Hepatic stellate cell (primary cell): ENCODE data around the gene BTRC.
"Not testable (repeated sequence)": the region's sequence is repeated elsewhere in the genome, so short reads cannot be mapped to it uniquely, and the experiment has no call there.

Source experiments
- DNase-seq: peaks from one replicate; pipeline ENCODE4 v3.0.0; 2011; ENCODE audit warnings: low spot score

BTRC gene

DNA sequence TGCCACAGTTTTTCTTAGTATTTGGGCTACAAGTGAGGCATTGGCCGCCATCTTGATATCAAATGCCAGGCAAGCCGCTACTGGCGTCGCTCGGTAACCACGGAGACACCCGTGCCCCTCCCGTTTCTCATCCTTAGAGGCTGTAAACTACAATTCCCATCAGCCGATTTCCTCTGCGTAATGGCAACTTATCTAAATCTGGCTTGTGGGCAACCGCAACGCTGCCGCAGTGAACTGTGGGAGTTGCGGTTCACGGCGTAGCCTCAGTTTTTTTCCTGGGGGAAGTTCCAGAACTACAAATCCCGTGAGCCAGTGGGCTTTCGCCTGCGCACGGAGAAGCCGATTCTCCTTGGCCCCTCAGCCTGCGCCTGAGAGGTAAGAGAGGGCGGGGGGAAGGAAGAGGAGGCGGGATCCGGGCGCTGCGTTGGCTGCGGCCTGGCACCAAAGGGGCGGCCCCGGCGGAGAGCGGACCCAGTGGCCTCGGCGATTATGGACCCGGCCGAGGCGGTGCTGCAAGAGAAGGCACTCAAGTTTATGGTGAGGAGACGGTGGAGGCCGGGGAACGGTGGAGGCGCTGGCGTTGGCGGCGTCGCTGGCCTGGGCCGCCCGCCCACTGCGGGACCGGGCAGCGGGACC lies at the start of gene BTRC:
BTRC (plus strand) TSS at position 474 of the 636 bp plus-strand sequence; CDS start at position 490, 16 bp downstream.
- DNase-seq = peak; percentile 92

DNA sequence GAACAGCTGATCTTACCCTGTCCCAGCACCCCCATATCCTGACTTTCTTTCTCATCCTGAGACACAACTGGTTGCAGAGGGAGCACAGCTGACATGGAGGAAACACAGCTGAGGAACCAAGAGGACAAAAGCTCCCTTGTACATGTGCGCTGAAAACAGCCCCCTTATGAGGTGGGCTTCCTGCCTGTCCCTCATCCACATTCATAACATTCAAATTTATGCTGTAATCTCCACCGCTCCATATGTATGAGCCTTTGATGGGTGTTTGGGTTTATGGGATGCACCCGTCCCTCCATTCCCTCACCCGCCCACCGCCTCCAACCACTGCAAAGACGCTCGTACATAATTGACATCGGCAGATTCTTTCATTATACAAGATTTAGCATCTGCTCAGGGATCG lies 49.6 kb upstream of the BTRC start:
- DNase-seq = no peak

DNA sequence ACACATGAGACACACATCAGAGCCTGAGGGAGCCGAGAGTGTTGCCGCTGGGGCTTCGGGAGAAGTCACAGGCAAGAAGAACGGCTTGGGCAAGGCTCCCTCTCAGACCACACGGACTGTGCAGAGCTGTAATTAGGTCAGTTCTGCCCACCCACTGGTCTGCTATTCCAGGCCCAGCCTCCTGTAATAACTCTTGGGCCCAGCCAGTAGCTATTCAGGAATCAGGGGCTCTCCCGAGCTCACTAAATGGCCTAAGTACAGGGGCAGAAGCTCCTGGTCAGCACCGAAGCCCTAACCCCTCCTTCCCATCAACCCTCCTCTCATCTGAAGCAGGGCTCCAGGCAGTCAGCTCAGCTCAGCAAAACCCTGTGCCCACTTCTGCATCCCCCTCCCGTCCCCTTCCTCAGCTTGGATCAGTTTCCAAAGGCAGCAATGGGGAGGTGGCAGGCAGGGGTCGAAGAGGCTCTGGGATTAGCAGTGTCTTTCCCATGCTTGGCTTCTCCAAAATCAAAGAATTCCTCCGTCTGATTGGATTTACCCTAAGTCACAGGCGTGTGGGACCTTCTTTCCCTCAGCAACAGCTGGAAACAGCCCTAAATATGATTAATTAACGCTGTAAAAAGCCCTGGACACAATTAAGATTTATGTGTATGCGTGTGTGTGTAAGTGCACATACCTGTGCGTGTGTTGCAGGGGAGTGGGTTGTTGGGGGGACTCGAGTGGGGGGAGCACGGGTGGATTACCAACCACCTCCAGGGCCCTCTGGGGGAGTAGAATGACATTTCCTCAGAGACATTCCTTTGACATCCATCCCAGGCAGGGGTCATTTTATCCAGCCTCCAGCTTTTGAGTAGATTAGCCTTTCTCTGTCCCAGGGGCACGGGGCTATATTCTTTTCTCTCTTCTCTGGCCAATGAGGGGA lies 48.4 kb upstream of the BTRC start:
- DNase-seq = no peak

DNA sequence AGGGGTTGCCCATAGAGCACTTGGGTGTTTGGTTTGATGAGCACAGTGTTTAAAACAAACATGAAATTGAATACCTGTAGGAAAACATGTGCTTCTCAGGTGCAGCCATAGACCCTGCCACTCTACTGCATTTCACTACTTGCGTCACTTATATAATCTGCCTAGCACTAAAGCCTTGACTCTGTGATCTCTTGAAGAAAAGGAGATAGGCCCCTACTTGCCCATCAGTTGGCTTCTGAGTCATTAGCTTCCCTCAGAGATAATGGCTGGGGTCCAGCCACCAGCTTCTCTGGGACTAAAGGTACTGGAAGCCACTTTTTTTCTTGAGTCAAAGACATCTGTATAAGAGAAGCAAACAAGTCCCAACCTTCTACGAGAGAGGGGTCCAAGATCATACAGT lies 45.9 kb upstream of the BTRC start:
- no peak for DNase-seq

DNA sequence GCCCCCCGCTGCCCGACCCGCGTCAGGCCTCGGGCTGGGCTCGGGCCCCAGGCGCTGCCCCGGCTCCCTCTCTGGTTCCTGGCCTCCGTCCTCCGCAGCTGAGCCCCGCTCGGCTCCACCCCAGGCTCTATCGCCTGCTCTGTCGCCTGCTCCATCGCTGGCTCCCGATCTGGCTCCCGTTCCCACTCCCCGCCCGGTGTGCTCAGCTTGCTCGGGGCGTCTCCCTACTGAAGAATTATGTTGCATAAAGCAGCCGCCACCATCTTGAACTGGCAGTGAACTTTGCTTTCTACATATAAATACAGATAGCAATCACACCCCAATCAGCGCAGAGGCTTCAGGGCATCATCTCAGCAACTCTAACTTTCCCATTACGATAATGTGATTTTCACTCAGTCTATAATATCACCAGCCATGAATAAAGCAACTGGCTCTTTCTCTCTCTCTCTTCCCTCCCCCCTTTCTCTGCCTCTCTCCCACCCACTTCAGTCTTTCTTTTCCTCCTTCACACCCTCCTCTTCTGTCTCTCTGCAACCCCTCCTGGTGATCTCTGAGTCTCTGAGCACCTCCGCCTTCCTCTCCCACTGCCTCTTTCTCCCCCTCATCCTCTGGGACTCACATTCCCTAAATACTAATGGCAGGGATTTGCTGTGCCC lies 43.3 kb upstream of the BTRC start:
- DNase-seq = no peak

DNA sequence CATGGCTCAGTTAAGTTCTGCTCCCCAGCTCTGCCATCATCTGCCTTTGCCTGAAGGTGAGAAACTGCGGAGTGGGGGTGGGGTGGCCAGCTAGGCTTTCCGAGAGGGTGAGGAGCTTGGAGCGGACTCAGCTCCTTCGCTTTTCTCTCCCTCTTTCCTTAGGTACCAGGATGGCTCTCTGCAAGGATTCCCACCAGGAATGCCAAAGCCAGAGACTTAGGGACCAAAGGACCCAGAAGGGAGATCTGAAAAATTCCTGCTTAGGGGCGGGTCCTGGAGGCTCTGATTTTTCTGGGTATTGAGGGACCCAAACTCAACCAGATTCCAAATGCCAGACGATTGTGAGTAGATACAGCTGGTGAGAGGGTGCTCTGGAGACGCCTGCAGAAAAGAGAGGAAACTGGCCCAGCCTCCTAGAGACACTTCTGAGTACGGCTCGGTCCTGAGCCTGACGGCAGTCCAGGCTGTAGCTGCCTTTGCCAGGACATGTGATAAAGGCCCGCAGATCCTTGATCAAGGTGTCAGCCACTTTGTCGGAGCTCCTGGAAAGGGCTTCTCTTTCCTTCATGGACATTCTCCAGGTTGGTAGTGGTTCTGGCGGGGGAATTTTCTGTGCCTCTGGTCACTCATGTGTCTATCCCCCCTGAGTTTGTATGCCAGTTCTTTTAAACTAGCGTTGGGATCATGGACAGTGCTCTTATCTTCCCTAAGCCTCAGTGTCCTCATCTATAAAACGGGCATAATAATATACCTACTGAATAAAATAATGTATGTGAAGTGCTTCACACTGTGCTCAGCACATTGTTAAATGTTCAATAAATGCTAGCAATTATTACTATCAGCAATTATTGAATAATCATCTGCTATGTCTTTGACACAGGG lies 42.5 kb upstream of the BTRC start:
- no peak for DNase-seq

DNA sequence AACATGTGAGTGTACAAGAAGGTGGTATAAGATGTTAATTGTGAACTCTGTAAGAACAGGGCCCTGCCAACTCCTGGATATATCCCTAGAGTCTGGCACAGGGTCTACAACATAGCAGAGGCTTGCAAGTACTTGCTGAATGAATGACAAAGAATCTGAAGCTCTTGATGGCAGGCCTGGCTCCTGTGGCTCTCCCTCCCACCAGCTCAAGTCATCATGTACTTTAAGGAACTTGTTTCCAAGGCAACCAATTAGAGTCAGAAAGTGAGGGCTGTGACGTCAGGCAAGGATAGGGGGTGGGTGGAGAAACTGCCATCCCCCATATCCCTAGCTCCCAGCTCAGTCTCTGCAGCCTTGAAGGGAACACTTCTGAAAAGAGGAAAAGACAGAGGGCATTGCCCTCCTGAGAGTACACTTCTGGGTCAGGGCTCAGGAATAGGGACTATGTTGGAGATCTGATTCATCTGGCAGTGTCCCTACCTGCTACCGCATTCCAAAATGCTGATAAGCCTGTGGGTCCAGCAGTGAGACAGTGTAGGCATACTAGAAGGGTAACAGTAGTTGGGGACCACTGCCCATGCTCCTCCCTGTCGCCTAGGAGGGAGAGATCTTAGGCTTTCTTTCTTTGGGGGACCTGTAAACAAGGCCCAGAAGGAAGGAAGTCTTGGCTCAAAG lies 34.6 kb upstream of the BTRC start:
- no peak for DNase-seq

DNA sequence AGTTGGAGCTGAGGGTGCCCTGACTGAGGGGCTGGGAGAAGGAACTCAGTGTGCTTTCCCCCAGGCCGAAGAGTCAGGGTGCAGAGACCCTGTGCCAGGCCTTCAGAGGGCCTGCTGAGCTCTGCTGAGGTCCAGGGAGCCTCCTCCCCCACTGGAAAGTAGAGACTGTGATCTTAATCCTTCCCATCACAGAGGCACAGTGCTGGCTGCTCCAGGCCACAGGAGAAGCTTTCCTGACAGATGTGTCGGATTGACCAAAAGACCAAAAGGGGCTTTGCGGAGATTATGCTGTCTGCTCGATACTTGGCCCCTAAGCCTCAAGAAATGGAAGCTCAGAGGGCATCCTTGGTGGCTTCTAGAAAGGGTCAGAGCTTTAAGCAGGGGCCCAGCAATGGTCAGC lies 32.9 kb upstream of the BTRC start:
- DNase-seq = no peak

DNA sequence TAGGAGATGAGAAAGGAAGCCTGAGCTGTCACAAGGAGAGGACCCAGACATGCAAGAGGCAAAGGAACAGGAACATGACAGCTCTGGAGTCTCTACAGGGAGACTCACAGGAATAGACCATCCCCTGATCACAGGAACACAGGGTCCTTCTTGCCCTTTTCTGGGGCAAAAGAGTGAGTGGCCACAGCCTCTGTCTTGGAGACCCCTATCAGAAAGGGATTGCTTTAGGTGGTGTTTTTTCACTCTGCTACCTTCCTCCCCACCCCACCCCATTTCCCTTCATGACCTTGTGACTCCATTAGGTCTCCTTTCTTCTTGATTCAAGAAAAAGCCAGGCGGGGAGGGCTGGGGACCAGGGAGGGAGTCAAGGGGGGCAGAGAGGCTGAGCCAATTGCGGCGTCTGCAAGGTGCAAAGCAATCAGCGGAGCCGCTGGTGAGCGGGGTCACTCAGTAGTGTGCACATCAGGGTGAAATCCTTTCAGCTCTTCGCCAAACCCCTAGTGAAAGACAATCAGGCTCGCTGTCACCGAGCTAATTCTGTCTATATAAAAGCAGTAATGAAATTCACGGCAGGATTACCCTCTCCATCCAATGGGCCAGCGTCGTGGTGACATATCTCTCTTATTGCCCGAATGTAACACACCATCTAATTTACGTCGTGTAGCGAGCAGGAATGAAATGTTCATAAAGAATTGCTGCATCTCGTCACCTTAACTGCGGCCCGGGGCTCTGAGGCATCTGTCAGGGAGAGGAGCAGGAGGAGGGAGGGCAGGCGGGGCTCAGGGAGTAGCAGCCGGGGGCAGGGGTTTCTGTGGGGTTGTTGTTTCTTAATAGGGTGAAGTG lies 31.5 kb upstream of the BTRC start:
- DNase-seq = no peak

DNA sequence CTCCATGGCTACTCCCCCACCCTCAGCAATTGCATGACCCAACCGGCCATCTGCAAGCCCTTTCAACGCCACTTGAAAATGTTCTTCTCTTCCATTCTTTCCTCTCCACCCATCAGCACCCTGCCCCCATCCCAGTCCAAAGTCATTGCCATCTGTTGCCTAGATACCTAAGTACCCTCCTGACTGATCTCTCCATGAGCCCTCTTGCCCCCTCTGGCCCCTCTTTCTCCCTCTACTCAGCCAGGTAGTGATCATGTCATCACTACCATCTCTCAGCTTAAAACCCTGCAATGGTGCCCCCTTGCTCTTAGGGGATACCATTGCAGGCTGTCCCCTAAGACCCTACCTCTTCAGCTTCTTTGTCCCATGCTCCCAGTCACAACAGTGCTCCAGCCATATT lies 30.5 kb upstream of the BTRC start:
- no peak for DNase-seq

DNA sequence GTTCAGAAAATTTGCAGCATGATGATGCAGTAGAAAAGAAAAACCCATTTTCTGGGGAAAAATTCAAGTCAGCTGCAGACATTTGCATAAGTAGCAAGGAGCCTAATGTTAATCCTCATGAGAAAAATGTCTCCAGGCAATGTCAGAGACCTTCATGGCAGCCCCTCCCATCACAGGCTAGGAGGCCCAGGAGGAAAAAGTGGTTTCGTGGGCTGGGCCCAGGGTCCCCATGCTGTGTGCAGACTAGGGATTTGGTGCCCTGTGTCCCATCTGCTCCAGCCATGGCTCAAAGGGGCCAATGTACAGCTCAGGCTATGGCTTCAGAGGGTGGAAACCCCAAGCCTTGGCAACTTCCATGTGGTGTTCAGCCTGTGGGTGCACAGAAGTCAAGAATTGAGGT lies 26.5 kb upstream of the BTRC start:
- not testable (repeated sequence) for DNase-seq

DNA sequence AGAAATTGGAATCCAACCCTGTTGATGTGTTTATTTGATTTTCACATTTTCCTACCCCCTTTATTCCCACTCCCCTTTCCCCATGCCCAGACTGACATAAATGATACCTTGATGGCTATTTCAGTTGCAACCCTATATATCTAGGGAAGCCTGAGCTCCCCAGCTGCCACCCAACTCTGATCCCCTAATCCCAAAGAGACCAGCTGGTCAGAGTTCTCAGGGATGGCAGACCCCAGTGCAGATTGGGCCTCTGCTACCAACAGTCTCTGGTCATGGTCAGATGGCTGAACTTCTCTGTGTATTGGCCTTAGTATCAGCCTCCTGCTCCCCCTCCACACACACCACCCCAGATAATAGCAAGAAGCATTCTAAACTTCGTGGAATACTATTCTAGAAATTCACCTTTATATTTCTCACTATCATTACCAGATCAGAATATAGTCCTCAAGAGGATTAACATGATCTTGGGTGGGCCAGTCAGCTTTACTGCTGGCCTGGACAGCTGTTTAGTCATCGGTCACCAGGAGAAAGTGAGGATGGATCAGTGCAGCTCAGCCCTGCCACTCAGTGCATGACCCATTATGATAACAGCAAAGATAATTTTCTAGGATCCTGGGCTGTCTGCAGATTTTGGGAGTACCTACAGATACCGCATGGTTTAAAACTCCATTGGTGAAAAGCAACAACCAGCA lies 24.5 kb upstream of the BTRC start:
- DNase-seq = no peak

DNA sequence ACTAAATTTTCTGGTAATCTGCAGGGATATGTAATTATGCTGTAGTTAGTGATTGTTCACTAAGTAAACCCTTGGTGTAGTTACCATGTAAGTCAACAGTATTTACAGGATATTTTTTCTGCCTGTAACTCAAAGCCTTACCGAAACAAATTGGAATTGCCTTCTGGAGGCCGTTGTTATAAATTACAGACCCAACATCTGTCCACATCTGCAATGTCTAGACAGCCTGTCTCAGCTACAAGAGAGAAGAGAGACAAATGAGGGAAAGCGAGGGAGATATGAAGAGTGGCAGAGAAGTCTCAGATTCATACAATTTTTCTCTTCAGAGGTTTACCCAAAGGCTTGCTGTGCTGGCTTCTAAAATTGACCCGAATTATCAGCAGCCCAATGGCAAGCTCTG lies 23.7 kb upstream of the BTRC start:
- no peak for DNase-seq

DNA sequence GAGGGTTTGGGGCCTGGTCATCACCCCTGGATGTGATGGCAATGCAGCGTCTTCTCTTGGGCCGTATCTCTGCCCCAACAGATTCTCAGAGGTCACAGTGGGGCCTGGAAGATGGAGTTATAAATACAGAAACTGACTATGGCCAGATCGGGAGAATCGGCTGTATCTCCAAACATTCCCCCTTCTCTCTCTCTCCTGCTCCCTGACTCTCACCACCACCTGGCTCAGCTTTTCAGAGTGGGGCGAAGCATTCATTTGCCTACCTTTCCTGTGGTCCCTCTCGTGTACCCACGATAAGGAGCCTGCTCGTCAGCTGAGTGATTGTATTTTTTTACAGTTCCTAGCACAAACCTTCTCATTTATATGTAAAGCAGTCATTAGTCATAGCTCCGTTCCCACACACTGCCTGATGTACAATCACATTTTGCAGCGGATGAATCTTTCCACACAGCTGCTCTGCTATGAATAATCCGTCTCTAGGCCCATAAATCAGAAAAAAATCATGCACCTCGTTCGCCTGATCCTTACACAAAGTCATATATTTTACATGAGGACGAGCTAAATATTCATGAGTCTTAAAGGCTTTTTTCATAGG lies 23.2 kb upstream of the BTRC start:
- DNase-seq = no peak

DNA sequence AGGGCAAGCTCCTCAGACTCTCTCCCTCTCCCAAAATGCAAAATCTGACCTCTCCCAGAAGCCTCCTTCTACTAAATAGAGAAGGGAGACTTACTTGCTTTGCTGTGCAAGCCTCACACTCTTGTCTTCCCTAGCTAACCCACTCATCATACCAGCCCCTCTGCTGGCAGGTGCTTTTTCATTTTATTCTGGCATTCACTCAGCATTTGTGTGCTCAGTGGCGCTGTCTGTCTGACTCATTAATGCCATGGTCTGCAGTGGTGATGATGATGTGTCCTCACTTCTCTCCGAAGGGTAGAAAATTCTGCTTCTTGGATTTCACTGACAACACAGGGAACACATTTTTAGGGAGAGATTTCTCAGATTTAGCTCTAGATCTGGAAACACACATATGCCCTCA lies 22.0 kb upstream of the BTRC start:
- DNase-seq = no peak

DNA sequence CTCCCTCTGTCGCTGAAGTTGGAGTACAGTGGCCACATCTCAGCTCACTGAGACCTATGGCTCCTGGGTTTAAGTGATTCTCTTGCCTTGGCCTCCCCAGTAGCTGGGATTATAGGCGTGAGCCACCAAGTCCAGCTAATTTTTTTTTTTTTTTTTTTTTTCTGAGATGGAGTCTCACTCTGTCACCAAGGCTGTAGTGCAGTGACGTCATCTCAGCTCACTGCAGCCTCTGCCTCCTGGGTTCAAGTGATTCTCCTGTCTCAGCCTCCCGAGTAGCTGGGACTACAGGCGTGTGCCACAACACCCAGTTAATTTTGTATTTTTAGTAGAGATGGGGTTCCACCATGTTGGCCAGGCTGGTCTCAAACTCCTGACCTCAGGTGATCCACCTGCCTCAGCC lies 19.7 kb upstream of the BTRC start:
- DNase-seq = not testable (repeated sequence)

DNA sequence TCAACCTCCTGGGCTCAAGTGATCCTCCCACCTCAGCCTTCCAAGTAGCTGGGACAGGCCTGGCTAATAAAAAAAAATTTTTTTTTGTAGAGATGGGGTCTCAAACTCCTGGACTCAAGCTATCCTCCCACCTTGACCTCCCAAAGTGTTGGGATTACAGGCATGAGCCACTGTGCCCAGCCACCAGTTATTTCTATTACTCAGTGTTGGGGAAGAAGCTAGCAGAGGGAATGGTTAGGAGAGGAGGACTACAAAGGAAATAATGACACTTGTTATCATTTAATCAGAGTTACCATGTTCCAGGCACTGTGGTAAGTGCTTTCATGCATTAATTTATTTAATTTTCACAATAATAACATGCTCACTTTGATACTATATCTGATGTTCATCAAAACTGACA lies 17.6 kb upstream of the BTRC start:
- DNase-seq = no peak

DNA sequence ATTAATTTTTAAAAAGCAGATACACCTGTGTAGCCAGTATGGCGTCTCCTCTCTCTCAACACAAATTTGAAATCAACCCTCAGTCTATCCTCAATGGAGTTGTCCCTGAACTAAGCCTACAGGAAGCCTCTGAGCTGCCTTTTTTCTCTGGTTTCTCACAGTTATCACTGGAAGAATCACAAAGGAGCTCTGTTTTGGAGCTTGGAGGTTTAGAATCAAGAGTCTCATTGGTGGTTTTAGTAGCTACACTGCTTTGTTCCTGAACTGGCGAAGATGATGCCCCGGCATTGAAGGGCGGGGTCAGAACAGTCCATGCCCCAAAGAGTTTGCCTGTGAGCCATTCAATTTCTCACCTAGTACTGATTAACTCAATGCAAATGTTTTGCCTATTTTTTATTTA lies 16.1 kb upstream of the BTRC start:
- no peak for DNase-seq

DNA sequence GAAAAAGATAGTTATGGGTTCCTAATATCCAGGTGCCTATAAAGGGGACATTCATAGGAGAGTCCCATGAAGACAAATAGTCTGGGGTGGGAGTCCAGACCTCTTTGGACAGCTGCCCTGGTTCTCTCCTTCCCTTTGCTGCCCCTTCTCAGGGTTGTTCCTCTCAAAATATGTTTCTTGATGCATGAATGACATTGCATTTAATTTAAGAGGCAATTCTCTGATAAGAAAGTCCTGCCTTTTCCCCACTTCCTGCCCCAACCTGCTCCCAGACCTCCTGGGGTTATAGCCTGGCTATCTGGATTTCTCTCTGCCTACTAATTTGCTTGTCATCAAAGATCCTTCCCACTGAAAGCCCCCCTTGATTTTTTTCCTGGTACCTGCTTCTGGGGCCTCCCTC lies 12.5 kb upstream of the BTRC start:
- no peak for DNase-seq

DNA sequence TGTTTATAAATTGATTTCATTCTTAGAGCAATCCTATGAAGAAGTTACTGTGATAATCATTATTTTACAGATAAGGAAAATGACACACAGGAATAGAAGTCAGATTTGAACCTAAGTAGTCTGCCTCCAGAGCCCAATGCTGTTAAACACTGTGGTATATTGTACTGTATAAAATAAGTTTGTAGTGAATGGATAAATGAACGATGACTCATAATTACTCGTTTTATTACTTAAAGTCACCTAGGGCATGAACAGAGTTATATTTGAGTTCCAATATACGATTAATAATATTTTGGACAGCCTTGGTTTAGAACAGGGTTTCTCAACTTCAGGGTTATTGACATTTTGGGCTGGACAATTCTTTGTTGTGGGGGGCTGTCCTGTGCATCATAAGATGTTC lies 7.8 kb upstream of the BTRC start:
- DNase-seq = no peak
